Panc1 (cell line): ENCODE results near the gene ZMYND12.

ENCODE experiments used
- POLR2AphosphoS5 ChIP-seq: IDR thresholded peaks from 2 replicates; pipeline ENCODE4 v1.6.1; 2012; ENCODE audit warnings: mild to moderate bottlenecking, low read depth, low read length, moderate library complexity
- TF ChIP-seq, protein P1 (sequence below): fragments of 450-650 bp; IDR thresholded peaks from 2 replicates; pipeline ENCODE4 v1.5.1; 2017; ENCODE audit warnings: mild to moderate bottlenecking
- TF ChIP-seq, protein P2 (sequence below), 2 experiments: IDR thresholded peaks; 2 replicates each; pipeline ENCODE4 v1.6.1; 2011 to 2012; ENCODE audit warnings: low read depth in 2 of 2, control low read depth in 1 of 2, low read length in 1 of 2, mild to moderate bottlenecking in 1 of 2, moderate library complexity in 1 of 2; ENCODE audit not compliant: insufficient read depth in 1 of 2

DNA sequence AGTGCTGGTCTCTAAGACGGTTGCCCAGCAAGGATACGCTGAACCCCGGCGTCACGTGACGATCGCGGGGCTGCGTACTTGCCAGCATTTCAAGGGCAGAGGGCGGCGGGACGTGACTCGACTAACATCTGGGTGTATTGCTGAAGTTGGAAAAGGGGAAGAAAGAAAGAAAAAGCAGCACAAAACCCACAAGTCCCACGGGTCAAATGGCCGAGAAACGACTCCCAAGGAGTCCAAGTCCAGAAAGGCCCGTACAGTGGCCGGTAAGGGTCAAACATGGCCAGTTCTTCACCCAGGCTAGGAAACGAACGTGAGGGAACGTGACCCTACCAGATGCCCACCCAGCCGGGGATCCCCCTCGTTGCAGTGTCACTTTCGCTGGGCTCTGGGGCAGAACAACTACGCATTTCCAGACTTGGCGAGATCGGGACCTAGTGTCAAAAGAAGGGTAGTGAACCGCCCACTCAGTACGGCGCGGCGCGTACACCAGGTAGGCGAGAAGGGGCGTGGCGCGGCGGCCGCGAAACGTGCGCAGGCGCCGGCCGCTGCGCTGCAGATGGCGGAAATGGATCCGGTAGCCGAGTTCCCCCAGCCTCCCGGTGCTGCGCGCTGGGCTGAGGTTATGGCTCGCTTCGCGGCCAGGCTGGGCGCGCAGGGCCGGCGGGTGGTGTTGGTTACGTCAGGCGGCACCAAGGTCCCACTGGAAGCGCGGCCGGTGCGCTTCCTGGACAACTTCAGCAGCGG, at the start of gene ZMYND12, which contains the start of gene PPCS:
- TF ChIP-seq, protein P1, sequence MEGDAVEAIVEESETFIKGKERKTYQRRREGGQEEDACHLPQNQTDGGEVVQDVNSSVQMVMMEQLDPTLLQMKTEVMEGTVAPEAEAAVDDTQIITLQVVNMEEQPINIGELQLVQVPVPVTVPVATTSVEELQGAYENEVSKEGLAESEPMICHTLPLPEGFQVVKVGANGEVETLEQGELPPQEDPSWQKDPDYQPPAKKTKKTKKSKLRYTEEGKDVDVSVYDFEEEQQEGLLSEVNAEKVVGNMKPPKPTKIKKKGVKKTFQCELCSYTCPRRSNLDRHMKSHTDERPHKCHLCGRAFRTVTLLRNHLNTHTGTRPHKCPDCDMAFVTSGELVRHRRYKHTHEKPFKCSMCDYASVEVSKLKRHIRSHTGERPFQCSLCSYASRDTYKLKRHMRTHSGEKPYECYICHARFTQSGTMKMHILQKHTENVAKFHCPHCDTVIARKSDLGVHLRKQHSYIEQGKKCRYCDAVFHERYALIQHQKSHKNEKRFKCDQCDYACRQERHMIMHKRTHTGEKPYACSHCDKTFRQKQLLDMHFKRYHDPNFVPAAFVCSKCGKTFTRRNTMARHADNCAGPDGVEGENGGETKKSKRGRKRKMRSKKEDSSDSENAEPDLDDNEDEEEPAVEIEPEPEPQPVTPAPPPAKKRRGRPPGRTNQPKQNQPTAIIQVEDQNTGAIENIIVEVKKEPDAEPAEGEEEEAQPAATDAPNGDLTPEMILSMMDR = no peak
- TF ChIP-seq POLR2AphosphoS5 = peak; percentile 84
- TF ChIP-seq, protein P2, sequence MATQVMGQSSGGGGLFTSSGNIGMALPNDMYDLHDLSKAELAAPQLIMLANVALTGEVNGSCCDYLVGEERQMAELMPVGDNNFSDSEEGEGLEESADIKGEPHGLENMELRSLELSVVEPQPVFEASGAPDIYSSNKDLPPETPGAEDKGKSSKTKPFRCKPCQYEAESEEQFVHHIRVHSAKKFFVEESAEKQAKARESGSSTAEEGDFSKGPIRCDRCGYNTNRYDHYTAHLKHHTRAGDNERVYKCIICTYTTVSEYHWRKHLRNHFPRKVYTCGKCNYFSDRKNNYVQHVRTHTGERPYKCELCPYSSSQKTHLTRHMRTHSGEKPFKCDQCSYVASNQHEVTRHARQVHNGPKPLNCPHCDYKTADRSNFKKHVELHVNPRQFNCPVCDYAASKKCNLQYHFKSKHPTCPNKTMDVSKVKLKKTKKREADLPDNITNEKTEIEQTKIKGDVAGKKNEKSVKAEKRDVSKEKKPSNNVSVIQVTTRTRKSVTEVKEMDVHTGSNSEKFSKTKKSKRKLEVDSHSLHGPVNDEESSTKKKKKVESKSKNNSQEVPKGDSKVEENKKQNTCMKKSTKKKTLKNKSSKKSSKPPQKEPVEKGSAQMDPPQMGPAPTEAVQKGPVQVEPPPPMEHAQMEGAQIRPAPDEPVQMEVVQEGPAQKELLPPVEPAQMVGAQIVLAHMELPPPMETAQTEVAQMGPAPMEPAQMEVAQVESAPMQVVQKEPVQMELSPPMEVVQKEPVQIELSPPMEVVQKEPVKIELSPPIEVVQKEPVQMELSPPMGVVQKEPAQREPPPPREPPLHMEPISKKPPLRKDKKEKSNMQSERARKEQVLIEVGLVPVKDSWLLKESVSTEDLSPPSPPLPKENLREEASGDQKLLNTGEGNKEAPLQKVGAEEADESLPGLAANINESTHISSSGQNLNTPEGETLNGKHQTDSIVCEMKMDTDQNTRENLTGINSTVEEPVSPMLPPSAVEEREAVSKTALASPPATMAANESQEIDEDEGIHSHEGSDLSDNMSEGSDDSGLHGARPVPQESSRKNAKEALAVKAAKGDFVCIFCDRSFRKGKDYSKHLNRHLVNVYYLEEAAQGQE (IDR thresholded peaks at IDR 0.05; ENCODE audit: insufficient read depth in 1 of 2, low read depth in 2 of 2, low read length in 1 of 2) = peak in 1 of 2 experiments; percentile 58; a peak in 1 of 4 replicates
